Esophagus muscularis mucosa (tissue), 3 donors: Measurements from ENCODE around the gene CENPS.

Experiments
- EP300 ChIP-seq: sonication (generic); formaldehyde crosslinking; IDR thresholded peaks from one replicate; pipeline ENCODE4 v1.6.1; 2017; ENCODE audit warnings: antibody characterized with exemption
- TF ChIP-seq, protein P1 (sequence below), 3 experiments: fragments of 200-600 bp in 2 of 3; fragments of 450-650 bp in 1 of 3; sonication (generic) in 2 of 3; IDR thresholded peaks; one replicate each; pipeline ENCODE4 v1.5.1; 2017 to 2019; ENCODE audit warnings: antibody characterized with exemption in 3 of 3, mild to moderate bottlenecking in 2 of 3, moderate library complexity in 1 of 3

DNA sequence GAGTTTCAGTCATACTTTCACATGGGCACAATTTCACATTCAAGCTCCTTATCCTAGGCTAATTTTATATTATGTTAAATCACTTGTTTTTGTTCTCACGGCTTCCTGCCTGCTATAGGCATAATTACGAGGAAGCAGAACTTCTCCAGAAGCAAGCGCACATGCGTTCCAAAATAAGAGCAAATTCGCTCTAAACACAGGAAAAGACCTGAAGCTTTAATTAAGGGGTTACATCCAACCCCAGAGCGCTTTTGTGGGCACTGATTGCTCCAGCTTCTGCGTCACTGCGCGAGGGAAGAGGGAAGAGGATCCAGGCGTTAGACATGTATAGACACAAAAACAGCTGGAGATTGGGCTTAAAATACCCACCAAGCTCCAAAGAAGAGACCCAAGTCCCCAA, 19.5 kb downstream of the CENPS start, which contains the start of gene CORT:
- TF ChIP-seq, protein P1, sequence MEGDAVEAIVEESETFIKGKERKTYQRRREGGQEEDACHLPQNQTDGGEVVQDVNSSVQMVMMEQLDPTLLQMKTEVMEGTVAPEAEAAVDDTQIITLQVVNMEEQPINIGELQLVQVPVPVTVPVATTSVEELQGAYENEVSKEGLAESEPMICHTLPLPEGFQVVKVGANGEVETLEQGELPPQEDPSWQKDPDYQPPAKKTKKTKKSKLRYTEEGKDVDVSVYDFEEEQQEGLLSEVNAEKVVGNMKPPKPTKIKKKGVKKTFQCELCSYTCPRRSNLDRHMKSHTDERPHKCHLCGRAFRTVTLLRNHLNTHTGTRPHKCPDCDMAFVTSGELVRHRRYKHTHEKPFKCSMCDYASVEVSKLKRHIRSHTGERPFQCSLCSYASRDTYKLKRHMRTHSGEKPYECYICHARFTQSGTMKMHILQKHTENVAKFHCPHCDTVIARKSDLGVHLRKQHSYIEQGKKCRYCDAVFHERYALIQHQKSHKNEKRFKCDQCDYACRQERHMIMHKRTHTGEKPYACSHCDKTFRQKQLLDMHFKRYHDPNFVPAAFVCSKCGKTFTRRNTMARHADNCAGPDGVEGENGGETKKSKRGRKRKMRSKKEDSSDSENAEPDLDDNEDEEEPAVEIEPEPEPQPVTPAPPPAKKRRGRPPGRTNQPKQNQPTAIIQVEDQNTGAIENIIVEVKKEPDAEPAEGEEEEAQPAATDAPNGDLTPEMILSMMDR (IDR thresholded peaks at IDR 0.05): no peak
- no peak for TF ChIP-seq EP300
